Astrocyte (in vitro differentiated cells and primary cell): ENCODE data around the gene FAT1.
"Not testable (repeated sequence)": the region's sequence is repeated elsewhere in the genome, so short reads cannot be mapped to it uniquely, and the experiment has no call there.

Source experiments
- EZH2 ChIP-seq: IDR thresholded peaks from 2 replicates; pipeline ENCODE4 v1.6.1; 2012; ENCODE audit warnings: mild to moderate bottlenecking, low read length, inconsistent platforms; ENCODE audit not compliant: insufficient read depth
- TF ChIP-seq, protein P1 (sequence below): IDR thresholded peaks from 2 replicates; pipeline ENCODE4 v1.5.1; 2011; ENCODE audit warnings: low read depth, mild to moderate bottlenecking, inconsistent platforms, low read length, moderate library complexity; ENCODE audit not compliant: insufficient read depth

DNA sequence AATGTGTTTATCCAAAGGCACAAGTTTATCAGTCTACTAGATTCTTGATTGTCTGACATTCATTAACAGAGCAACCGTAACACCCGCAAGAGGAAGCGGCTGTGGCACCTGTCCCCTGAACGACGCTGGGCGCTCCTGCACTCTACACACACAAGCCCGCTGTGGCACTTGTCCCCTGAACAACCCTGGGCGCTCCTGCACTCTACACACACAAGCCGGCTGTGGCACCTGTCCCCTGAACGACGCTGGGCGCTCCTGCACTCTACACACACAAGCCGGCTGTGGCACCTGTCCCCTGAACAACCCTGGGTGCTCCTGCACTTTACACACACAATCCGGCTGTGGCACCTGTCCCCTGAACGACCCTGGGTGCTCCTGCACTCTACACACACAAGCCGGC lies 64.2 kb downstream of the FAT1 start:
- TF ChIP-seq, protein P1, sequence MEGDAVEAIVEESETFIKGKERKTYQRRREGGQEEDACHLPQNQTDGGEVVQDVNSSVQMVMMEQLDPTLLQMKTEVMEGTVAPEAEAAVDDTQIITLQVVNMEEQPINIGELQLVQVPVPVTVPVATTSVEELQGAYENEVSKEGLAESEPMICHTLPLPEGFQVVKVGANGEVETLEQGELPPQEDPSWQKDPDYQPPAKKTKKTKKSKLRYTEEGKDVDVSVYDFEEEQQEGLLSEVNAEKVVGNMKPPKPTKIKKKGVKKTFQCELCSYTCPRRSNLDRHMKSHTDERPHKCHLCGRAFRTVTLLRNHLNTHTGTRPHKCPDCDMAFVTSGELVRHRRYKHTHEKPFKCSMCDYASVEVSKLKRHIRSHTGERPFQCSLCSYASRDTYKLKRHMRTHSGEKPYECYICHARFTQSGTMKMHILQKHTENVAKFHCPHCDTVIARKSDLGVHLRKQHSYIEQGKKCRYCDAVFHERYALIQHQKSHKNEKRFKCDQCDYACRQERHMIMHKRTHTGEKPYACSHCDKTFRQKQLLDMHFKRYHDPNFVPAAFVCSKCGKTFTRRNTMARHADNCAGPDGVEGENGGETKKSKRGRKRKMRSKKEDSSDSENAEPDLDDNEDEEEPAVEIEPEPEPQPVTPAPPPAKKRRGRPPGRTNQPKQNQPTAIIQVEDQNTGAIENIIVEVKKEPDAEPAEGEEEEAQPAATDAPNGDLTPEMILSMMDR = not testable (repeated sequence)
- TF ChIP-seq EZH2 = not testable (repeated sequence)
